Measurements from ENCODE around the gene JAGN1.

- no peak for TF ChIP-seq CTCF (IDR thresholded peaks at IDR 0.05; ENCODE audit: low read depth, low read length)
- no peak for TF ChIP-seq EZH2phosphoT487 (IDR thresholded peaks at IDR 0.05; ENCODE audit: low read depth)
Observed at GRCh38 chr3:9843715-9844438, 46.5 kb upstream of the JAGN1 start, which contains the start of gene RPUSD3.
